Ascending aorta (tissue), 2 donors: Measurements from ENCODE around the gene RAB5A. TPM values are rescaled to one million over a fixed set of nuclear protein-coding genes. Genes with fewer than 3 reads are reported as not detected.
"Not testable (repeated sequence)": the region's sequence is repeated elsewhere in the genome, so short reads cannot be mapped to it uniquely, and the experiment has no call there.

Source experiments
- DNase-seq, 2 donors: peaks; one replicate each; pipeline ENCODE4 v3.0.0-alpha.2; 2019; ENCODE audit warnings: low spot score in 2 of 2
- H3K27ac ChIP-seq, 2 donors: fragments of 200-600 bp; sonication (generic); one replicate each; pipeline ENCODE4 v1.5.1; 2016 to 2017; ENCODE audit warnings: mild to moderate bottlenecking in 1 of 2
- H3K27me3 ChIP-seq: fragments of 200-600 bp; sonication (generic); one replicate; pipeline ENCODE4 v1.5.1; 2017
- H3K36me3 ChIP-seq, 2 donors: fragments of 200-600 bp; sonication (generic); one replicate each; pipeline ENCODE4 v1.5.1; 2016
- H3K4me1 ChIP-seq, 2 donors: fragments of 200-600 bp; sonication (generic); one replicate each; pipeline ENCODE4 v1.5.1; 2016 to 2017; ENCODE audit warnings: mild to moderate bottlenecking in 1 of 2
- H3K4me3 ChIP-seq, 2 donors: fragments of 200-600 bp; sonication (generic); one replicate each; pipeline ENCODE4 v1.5.1; 2016 to 2017; ENCODE audit warnings: mild to moderate bottlenecking in 1 of 2
- H3K9me3 ChIP-seq, 2 donors: fragments of 200-600 bp; sonication (generic); one replicate each; pipeline ENCODE4 v1.5.1; 2016
- CTCF ChIP-seq, 3 experiments: fragments of 200-600 bp in 2 of 3; fragments of 450-650 bp in 1 of 3; sonication (generic) in 2 of 3; IDR thresholded peaks; one replicate each; pipeline ENCODE4 v1.5.1; 2016 to 2019; ENCODE audit warnings: antibody characterized with exemption in 3 of 3, mild to moderate bottlenecking in 1 of 3, moderate library complexity in 1 of 3
- intact Hi-C: fragments of 100-400 bp; cut with DNase I; formaldehyde crosslinking; loops from one replicate; pipeline ENCODE4 v1.15.1; 2023
- total RNA-seq: library from RNA; depleted of rRNA; stranded (reverse); fragments of >200 nt; gene quantifications from one replicate; pipeline ENCODE4 v1.1.0, GENCODE V29; 2016

Gene RAB5A
- total RNA-seq: 54.9 TPM

DNA sequence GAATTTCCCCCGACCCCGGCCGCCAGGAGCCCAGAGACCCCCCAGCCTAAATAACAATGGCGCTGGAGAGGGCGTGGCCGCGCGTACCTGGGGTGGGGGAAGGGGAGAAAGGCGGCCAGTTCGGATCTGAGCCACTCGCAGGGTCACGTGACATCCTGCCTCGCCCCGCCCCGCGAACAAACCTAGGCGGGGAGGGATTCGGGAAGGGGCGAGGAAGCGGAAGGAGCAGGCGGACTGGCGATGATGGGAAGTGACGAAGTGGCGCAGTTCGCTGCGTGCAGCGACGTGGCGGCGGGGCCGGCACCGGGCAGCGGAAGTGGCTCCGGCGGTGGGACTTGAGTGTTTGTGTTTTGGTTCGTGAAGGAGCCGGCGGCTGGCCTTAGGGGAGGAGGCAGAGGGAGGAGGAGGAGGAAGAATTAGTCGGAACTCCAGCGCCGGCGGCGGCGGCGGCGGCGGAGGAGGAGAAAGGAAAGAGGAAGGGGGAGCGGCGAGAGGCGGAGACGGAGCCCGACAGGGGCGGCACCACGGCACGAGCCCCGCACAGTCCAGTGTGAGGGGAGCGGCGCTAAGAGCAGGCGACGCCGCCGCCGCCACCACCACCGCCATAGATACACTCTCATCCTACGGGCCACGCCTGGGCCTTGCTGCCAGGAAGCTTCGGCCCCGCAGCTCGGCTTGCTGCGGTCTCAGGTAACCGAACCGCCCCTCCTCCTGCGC lies at the start of gene RAB5A:
Gene RAB5A, plus strand, starts transcription at position 266 of the 717 bp plus-strand sequence. CDS start 3,802 bp downstream, outside the sequence.
- no peaks in the 10 kb centered on the region for H3K9me3 ChIP-seq
- no peak for TF ChIP-seq CTCF (IDR thresholded peaks at IDR 0.05)
- intact Hi-C loops: loop anchor here (1.0 to 10.0 kb wide), 6 partner anchors 58 to 1522 kb away; partner anchors contain the start of genes SATB1 and SGO1
- H3K27me3 ChIP-seq: no peaks in the 10 kb centered on the region
- H3K27ac ChIP-seq: peak within 1 kb of the TSS; percentile 100
- DNase-seq: peak; percentile 95 to 99
- peak within 1 kb of the TSS; percentile 94 to 99 for H3K4me3 ChIP-seq
- H3K4me1 ChIP-seq: peaks cover 10 to 21% of the 10 kb centered on the region in 2 donors
- H3K36me3 ChIP-seq: no peaks in the 10 kb centered on the region

DNA sequence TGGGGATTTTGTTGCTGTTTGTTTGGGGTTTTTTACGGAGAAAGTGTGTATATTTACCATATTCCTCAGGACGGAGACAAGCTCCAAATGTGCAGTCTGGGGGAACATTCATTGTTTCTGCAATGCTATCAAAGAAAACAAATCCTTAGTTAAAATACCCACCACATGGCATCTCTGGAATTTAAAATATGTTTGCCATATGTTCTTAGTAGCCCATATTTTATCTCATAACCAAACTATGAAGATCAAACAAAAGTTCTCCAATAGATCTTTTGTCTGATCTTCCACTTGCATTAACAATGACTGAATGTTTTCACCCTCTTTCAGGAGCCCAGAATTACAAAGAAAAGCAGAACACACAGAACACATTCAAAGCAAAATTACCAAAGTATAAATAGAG lies 48.2 kb upstream of the RAB5A start:
- H3K27ac ChIP-seq: no peak overlapping the region
- no peak overlapping the region for H3K4me3 ChIP-seq
- H3K4me1 ChIP-seq: no peaks in the 10 kb centered on the region
- intact Hi-C loops: no loop called here
- H3K27me3 ChIP-seq: no peaks in the 10 kb centered on the region
- no peak for DNase-seq
- no peaks in the 10 kb centered on the region for H3K36me3 ChIP-seq
- no peaks in the 10 kb centered on the region for H3K9me3 ChIP-seq
- no peak for TF ChIP-seq CTCF (IDR thresholded peaks at IDR 0.05)

DNA sequence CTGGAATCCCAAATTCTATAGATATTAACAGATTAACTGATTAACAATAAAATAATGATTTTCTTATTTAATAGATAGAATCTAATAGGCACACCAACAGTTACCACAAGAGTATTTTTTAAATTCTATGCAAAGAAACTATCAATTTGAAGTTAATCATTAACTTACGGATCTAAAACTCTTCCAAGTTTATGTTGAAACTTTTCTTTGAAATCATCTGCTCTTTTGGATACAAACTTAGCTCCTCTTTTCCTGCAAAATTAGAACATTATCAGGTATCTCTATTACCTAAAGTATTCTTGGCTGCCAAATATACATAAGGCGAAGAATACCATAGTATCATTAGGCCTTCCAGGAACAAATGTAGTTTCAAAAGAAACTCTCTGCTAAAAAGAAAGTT lies 47.6 kb upstream of the RAB5A start:
- no peak for DNase-seq
- Histone ChIP-seq H3K36me3 (no peaks in the 10 kb centered on the region), H3K4me1 (no peaks in the 10 kb centered on the region), H3K9me3 (no peaks in the 10 kb centered on the region), H3K27me3 (no peaks in the 10 kb centered on the region), H3K27ac (no peak overlapping the region), H3K4me3 (no peak overlapping the region)
- no peak for TF ChIP-seq CTCF (IDR thresholded peaks at IDR 0.05)
- intact Hi-C loops: no loop called here

- H3K4me3 ChIP-seq, H3K36me3 ChIP-seq, H3K9me3 ChIP-seq, intact Hi-C loops, H3K27me3 ChIP-seq, DNase-seq, H3K27ac ChIP-seq, H3K4me1 ChIP-seq: not testable (repeated sequence)
These were observed 47.1 kb upstream of the RAB5A start for GRCh38 chr3:19899833-19900232.

- intact Hi-C loops: no loop called here
- Histone ChIP-seq H3K36me3 (no peaks in the 10 kb centered on the region), H3K4me3 (no peak overlapping the region), H3K27ac (no peak overlapping the region), H3K9me3 (no peaks in the 10 kb centered on the region), H3K4me1 (no peaks in the 10 kb centered on the region), H3K27me3 (no peaks in the 10 kb centered on the region)
- DNase-seq: no peak
- no peak for TF ChIP-seq CTCF (IDR thresholded peaks at IDR 0.05)
These were observed 45.6 kb upstream of the RAB5A start for GRCh38 chr3:19901337-19901736.

GRCh38 chr3:19901918-19902317 lies 45.0 kb upstream of the RAB5A start:
- H3K27me3 ChIP-seq: no peaks in the 10 kb centered on the region
- H3K27ac ChIP-seq: no peak overlapping the region
- H3K4me3 ChIP-seq: no peak overlapping the region
- H3K4me1 ChIP-seq: no peaks in the 10 kb centered on the region
- H3K36me3 ChIP-seq: no peaks in the 10 kb centered on the region
- TF ChIP-seq CTCF (IDR thresholded peaks at IDR 0.05): no peak
- intact Hi-C loops: no loop called here
- DNase-seq: no peak
- no peaks in the 10 kb centered on the region for H3K9me3 ChIP-seq
